DMS 273 (cell line): ENCODE results near the gene NT5C.
"Not testable (repeated sequence)": the region's sequence is repeated elsewhere in the genome, so short reads cannot be mapped to it uniquely, and the experiment has no call there.

Source experiments
- DNase-seq: peaks from one replicate; lab custom pipeline; 2025; ENCODE audit not compliant: unreplicated experiment; lab: John Stamatoyannopoulos, UW

Gene NT5C

GRCh38 chr17:75131278-75132017, at the start of gene NT5C:
Gene NT5C (minus strand): TSS chr17:75131742. CDS start chr17:75131707, 35 bp downstream.
- DNase-seq = peak; percentile 92

- no peak for DNase-seq
Measured at GRCh38 chr17:75181110-75181509, 49.6 kb upstream of the NT5C start.

GRCh38 chr17:75178453-75178852, 46.9 kb upstream of the NT5C start:
- no peak for DNase-seq

- DNase-seq = no peak
Measured at GRCh38 chr17:75176625-75177024, 45.1 kb upstream of the NT5C start.

GRCh38 chr17:75174996-75175395, 43.5 kb upstream of the NT5C start:
- no peak for DNase-seq

- DNase-seq = no peak
Measured at GRCh38 chr17:75173526-75173925, 42.0 kb upstream of the NT5C start.

GRCh38 chr17:75168998-75169397, 37.5 kb upstream of the NT5C start:
- no peak for DNase-seq

GRCh38 chr17:75164606-75165005, 33.1 kb upstream of the NT5C start:
- not testable (repeated sequence) for DNase-seq

GRCh38 chr17:75163074-75163473, 31.5 kb upstream of the NT5C start:
- DNase-seq = no peak

- no peak for DNase-seq
Measured at GRCh38 chr17:75160211-75160610, 28.7 kb upstream of the NT5C start.

GRCh38 chr17:75159196-75160031, 27.9 kb upstream of the NT5C start:
- no peak for DNase-seq

GRCh38 chr17:75158480-75158879, 26.9 kb upstream of the NT5C start:
- DNase-seq = not testable (repeated sequence)

GRCh38 chr17:75155191-75155601, 23.7 kb upstream of the NT5C start:
- no peak for DNase-seq

- DNase-seq = peak; percentile 99
Measured at GRCh38 chr17:75154195-75155106, 22.9 kb upstream of the NT5C start, which contains the start of gene JPT1. Gene JPT1 (minus strand): TSS chr17:75154512. CDS start chr17:75154397, 115 bp downstream.

- DNase-seq = peak; percentile 66
Measured at GRCh38 chr17:75153780-75154194, 22.2 kb upstream of the NT5C start.

GRCh38 chr17:75152922-75153779, 21.6 kb upstream of the NT5C start:
- DNase-seq = peak; percentile 65

GRCh38 chr17:75152523-75152921, 21.0 kb upstream of the NT5C start:
- peak; percentile 57 for DNase-seq

GRCh38 chr17:75151930-75152329, 20.4 kb upstream of the NT5C start:
- DNase-seq = peak; percentile 37

- DNase-seq = no peak
Measured at GRCh38 chr17:75147878-75148546, 16.5 kb upstream of the NT5C start.
